GM13977 (cell line): ENCODE measurements around the gene NOD1.
"Not testable (repeated sequence)": the region's sequence is repeated elsewhere in the genome, so short reads cannot be mapped to it uniquely, and the experiment has no call there.

Experiments used
- DNase-seq: peaks from one replicate; pipeline ENCODE4 v3.0.0; 2012; ENCODE audit warnings: low spot score
- CTCF ChIP-seq: IDR thresholded peaks from 2 replicates; pipeline ENCODE4 v1.5.1; 2012; ENCODE audit warnings: mild to moderate bottlenecking, control low read depth; ENCODE audit not compliant: insufficient read depth; ENCODE audit errors: extremely low read depth, missing control alignments
- in situ Hi-C: fragments of 300-500 bp; cut with MboI; formaldehyde crosslinking; loops from one replicate; pipeline ENCODE4 v1.12.0; 2022; ENCODE audit warnings: low sequenced_read_pairs, low pct_unique_long_range_greater_than_20kb, mixed read lengths, inconsistent platforms; ENCODE audit not compliant: unreplicated experiment

Gene NOD1

GRCh38 chr7:30511973-30512662 is 33.5 kb upstream of the NOD1 start:
- DNase-seq = no peak
- in situ Hi-C loops = no loop called here
- no peak for TF ChIP-seq CTCF

- in situ Hi-C loops = no loop called here
- no peak for TF ChIP-seq CTCF
- no peak for DNase-seq
Observed at GRCh38 chr7:30511494-30511893, 32.9 kb upstream of the NOD1 start.

- DNase-seq = peak; percentile 13
- in situ Hi-C loops = no loop called here
- peak; percentile 81 for TF ChIP-seq CTCF
Observed at GRCh38 chr7:30510124-30511075, 31.8 kb upstream of the NOD1 start.

GRCh38 chr7:30509171-30509857 is 30.7 kb upstream of the NOD1 start:
- DNase-seq, in situ Hi-C loops: not testable (repeated sequence)

GRCh38 chr7:30507346-30507900 is 28.8 kb upstream of the NOD1 start:
- in situ Hi-C loops = not testable (repeated sequence)

GRCh38 chr7:30505174-30505697 is 26.7 kb upstream of the NOD1 start:
- TF ChIP-seq CTCF = no peak
- in situ Hi-C loops = no loop called here
- no peak for DNase-seq

More at GRCh38 chr7:30507346-30507900, 28.8 kb upstream of the NOD1 start:
- DNase-seq = not testable (repeated sequence)

GRCh38 chr7:30504301-30505173 is 26.0 kb upstream of the NOD1 start, which contains the start of gene GGCT:
GGCT (minus strand) TSS chr7:30504829; CDS start chr7:30504709, 120 bp downstream.
- DNase-seq = peak; percentile 96
- in situ Hi-C loops = no loop called here
- no peak for TF ChIP-seq CTCF
